IMR-90 (cell line): ENCODE measurements around the gene MRPL44.

Experiments used
- BHLHE40 ChIP-seq: fragments of 150-350 bp; IDR thresholded peaks from 2 replicates; pipeline ENCODE4 v1.6.1; 2016; ENCODE audit warnings: mild to moderate bottlenecking, low read depth, low read length
- CEBPB ChIP-seq: IDR thresholded peaks from 2 replicates; pipeline ENCODE4 v1.6.1; 2012; ENCODE audit warnings: low read depth, low read length, improper control_type of control experiment
- CHD1 ChIP-seq: IDR thresholded peaks from 2 replicates; pipeline ENCODE4 v1.6.1; 2012; ENCODE audit warnings: low read depth, low read length, improper control_type of control experiment
- CTCF ChIP-seq: conservative IDR thresholded peaks from 2 replicates; pipeline ENCODE4 v1.5.1; 2012; ENCODE audit warnings: mild to moderate bottlenecking, low read depth, low read length, improper control_type of control experiment
- ELK1 ChIP-seq: fragments of 150-350 bp; IDR thresholded peaks from 2 replicates; pipeline ENCODE4 v1.6.1; 2016; ENCODE audit warnings: low read depth, mild to moderate bottlenecking, low read length, moderate library complexity, borderline replicate concordance
- MAFK ChIP-seq: IDR thresholded peaks from 2 replicates; pipeline ENCODE4 v1.6.1; 2012; ENCODE audit warnings: low read depth, low read length, improper control_type of control experiment
- MAZ ChIP-seq: IDR thresholded peaks from 2 replicates; pipeline ENCODE4 v1.6.1; 2012; ENCODE audit warnings: low read depth, mild to moderate bottlenecking, low read length, improper control_type of control experiment, moderate library complexity, borderline replicate concordance
- MXI1 ChIP-seq: IDR thresholded peaks from 2 replicates; pipeline ENCODE4 v1.6.1; 2012; ENCODE audit warnings: low read depth, mild to moderate bottlenecking, low read length, moderate library complexity, borderline replicate concordance
- NFE2L2 ChIP-seq: fragments of 150-350 bp; IDR thresholded peaks from 2 replicates; pipeline ENCODE4 v1.6.1; 2016; ENCODE audit warnings: low read depth, mild to moderate bottlenecking, low read length
- POLR2A ChIP-seq: IDR thresholded peaks from 2 replicates; pipeline ENCODE4 v1.6.1; 2012; ENCODE audit warnings: mild to moderate bottlenecking, low read depth, low read length
- RAD21 ChIP-seq: IDR thresholded peaks from 2 replicates; pipeline ENCODE4 v1.6.1; 2012; ENCODE audit warnings: low read length, improper control_type of control experiment
- RCOR1 ChIP-seq: IDR thresholded peaks from 2 replicates; pipeline ENCODE4 v1.6.1; 2012; ENCODE audit warnings: mild to moderate bottlenecking, low read length, improper control_type of control experiment; ENCODE audit not compliant: insufficient replicate concordance
- RFX5 ChIP-seq: IDR thresholded peaks from 2 replicates; pipeline ENCODE4 v1.8.0; 2012; ENCODE audit warnings: low read depth, mild to moderate bottlenecking, low read length, moderate library complexity
- SMC3 ChIP-seq: fragments of 150-350 bp; IDR thresholded peaks from 2 replicates; pipeline ENCODE4 v1.6.1; 2016; ENCODE audit warnings: low read depth, mild to moderate bottlenecking, antibody characterized with exemption, low read length, moderate library complexity

GRCh38 chr2:223925106-223925505 is 32.2 kb upstream of the MRPL44 start:
- no peak for TF ChIP-seq ELK1
- TF ChIP-seq CTCF = no peak
- TF ChIP-seq CHD1 = no peak
- no peak for TF ChIP-seq POLR2A
- no peak for TF ChIP-seq MXI1
- TF ChIP-seq SMC3 = no peak
- TF ChIP-seq BHLHE40 = no peak
- peak; percentile 95 for TF ChIP-seq CEBPB
- no peak for TF ChIP-seq MAZ
- TF ChIP-seq NFE2L2 = no peak
- TF ChIP-seq RFX5 = no peak
- TF ChIP-seq MAFK = no peak
- TF ChIP-seq RAD21 = no peak
- no peak for TF ChIP-seq RCOR1
